Stomach (tissue), 9 donors: ENCODE data around the gene STKLD1. TPM values are rescaled to one million over a fixed set of nuclear protein-coding genes. Genes with fewer than 3 reads are reported as not detected.
A peak's percentile ranks its signal among the peaks of the same experiment; 100 is the strongest.

Source experiments
- DNase-seq, 2 donors: peaks; one replicate each; pipeline versions ENCODE4 v3.0.0 to v3.0.0-alpha.2; 2013 to 2019
- H3K27ac ChIP-seq, 5 donors: fragments of 200-600 bp in 4 of 5; sonication (generic) in 4 of 5; one replicate each; pipeline ENCODE4 v1.5.1; 2013 to 2019; ENCODE audit warnings: mild to moderate bottlenecking in 1 of 5, moderate library complexity in 1 of 5
- H3K27me3 ChIP-seq, 3 donors: fragments of 200-600 bp; sonication (generic); one replicate each; pipeline ENCODE4 v1.5.1; 2017 to 2019; ENCODE audit warnings: mixed run types in 1 of 3
- H3K36me3 ChIP-seq, 4 donors: fragments of 200-600 bp; sonication (generic); 1 replicate in 3 of 4; 2 replicates in 1 of 4; pipeline ENCODE4 v1.5.1; 2016 to 2019
- H3K4me1 ChIP-seq, 4 donors: fragments of 200-600 bp; sonication (generic); one replicate each; pipeline ENCODE4 v1.5.1; 2016 to 2019
- H3K4me3 ChIP-seq, 4 donors: fragments of 200-600 bp; sonication (generic) in 3 of 4; one replicate each; pipeline ENCODE4 v1.5.1; 2016 to 2019; ENCODE audit warnings: mild to moderate bottlenecking in 1 of 4
- H3K9me3 ChIP-seq, 4 donors: fragments of 200-600 bp; sonication (generic); one replicate each; pipeline ENCODE4 v1.5.1; 2016 to 2019
- EP300 ChIP-seq: sonication (generic); formaldehyde crosslinking; IDR thresholded peaks from one replicate; pipeline ENCODE4 v1.6.1; 2017; ENCODE audit warnings: antibody characterized with exemption
- POLR2A ChIP-seq, 4 donors: fragments of 450-650 bp; IDR thresholded peaks; one replicate each; pipeline ENCODE4 v1.6.1; 2016; ENCODE audit warnings: antibody characterized with exemption in 4 of 4, control low read depth in 2 of 4, mild to moderate bottlenecking in 1 of 4, moderate library complexity in 1 of 4
- POLR2AphosphoS5 ChIP-seq, 3 donors: sonication (generic); formaldehyde crosslinking; IDR thresholded peaks; one replicate each; pipeline ENCODE4 v1.6.1; 2016; ENCODE audit warnings: antibody characterized with exemption in 3 of 3
- WGBS, 5 donors: extraction: QIAGEN DNeasy Blood & Tissue Kit in 3 of 5; methylation state at CpG; one replicate each; pipeline versions ENCODE4 v1.1.5 to v1.1.7; 2013 to 2018; 5-methylcytosine and 5-hydroxymethylcytosine counted together
- intact Hi-C: fragments of 100-400 bp; cut with DNase I; formaldehyde crosslinking; loops from one replicate; pipeline ENCODE4 v1.15.1; 2023; ENCODE audit warnings: low total_unique reads
- polyA plus RNA-seq, 3 donors: library from polyadenylated mRNA; stranded (reverse); fragments of 200-250 nt; gene quantifications; one replicate each; pipeline ENCODE4 v1.2.3, GENCODE V29; 2013
- total RNA-seq, 5 donors: library from RNA; depleted of rRNA; stranded (reverse); fragments of >200 nt; gene quantifications; one replicate each; pipeline versions ENCODE4 v1.1.0 to v1.2.3, GENCODE V29; 2014 to 2016
- TF ChIP-seq, protein P1 (sequence below), 7 experiments: fragments of 450-650 bp in 4 of 7; fragments of 200-600 bp in 3 of 7; sonication (generic) in 3 of 7; IDR thresholded peaks; one replicate each; pipeline ENCODE4 v1.5.1; 2016 to 2019; ENCODE audit warnings: antibody characterized with exemption in 7 of 7, control low read depth in 2 of 7, mild to moderate bottlenecking in 1 of 7
- donor health status: healthy with polysubstance abuse.
- donor health status: Bipolar disorder and iron deficiency.
- donor health status: healthy.

The STKLD1 gene
- total and polyA plus RNA-seq, 8 donors, result 1.3 to 2.6 (median 1.9) TPM; not detected in 5

DNA sequence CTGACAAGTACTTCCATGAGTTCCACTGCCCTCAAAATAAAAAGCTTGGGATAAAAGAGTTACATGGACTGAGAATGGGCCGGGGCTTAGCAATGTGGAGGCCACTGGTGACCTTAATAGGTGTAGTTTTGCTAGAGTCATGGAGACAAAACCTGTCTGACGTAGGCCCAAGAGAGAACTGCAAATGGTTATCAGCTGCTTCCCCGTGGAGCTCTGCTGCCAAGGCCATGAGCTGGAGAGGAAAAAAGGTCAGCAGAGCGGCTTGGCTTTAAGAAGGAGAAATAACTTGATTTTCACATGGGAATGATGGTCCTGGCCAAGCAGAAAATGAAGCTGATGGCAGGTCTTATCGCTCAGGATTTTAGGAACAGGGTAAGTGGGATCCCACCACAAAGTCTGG, 36.5 kb upstream of the STKLD1 start:
- intact Hi-C loops, result no loop called here
- peaks cover 13 to 51% (median 21%) of the 10 kb centered on the region in 4 donors for H3K4me1 ChIP-seq
- H3K4me3 ChIP-seq, result no peak overlapping the region
- H3K27ac ChIP-seq, result peak overlapping the region in 1 of 5 donors; percentile 21
- H3K27me3 ChIP-seq, result no peaks in the 10 kb centered on the region
- no peaks in the 10 kb centered on the region for H3K9me3 ChIP-seq
- DNase-seq, result no peak
- 70 to 85% (median 72%) methylated on average over 5 of the region's 5 CpGs for WGBS, 5 donors
- no peak for TF ChIP-seq EP300
- TF ChIP-seq, protein P1, sequence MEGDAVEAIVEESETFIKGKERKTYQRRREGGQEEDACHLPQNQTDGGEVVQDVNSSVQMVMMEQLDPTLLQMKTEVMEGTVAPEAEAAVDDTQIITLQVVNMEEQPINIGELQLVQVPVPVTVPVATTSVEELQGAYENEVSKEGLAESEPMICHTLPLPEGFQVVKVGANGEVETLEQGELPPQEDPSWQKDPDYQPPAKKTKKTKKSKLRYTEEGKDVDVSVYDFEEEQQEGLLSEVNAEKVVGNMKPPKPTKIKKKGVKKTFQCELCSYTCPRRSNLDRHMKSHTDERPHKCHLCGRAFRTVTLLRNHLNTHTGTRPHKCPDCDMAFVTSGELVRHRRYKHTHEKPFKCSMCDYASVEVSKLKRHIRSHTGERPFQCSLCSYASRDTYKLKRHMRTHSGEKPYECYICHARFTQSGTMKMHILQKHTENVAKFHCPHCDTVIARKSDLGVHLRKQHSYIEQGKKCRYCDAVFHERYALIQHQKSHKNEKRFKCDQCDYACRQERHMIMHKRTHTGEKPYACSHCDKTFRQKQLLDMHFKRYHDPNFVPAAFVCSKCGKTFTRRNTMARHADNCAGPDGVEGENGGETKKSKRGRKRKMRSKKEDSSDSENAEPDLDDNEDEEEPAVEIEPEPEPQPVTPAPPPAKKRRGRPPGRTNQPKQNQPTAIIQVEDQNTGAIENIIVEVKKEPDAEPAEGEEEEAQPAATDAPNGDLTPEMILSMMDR (IDR thresholded peaks at IDR 0.05), result no peak
- TF ChIP-seq POLR2A (IDR thresholded peaks at IDR 0.05), result no peak
- TF ChIP-seq POLR2AphosphoS5 (IDR thresholded peaks at IDR 0.05), result no peak
- H3K36me3 ChIP-seq, result peaks cover 49 to 64% (median 58%) of the 10 kb centered on the region in 4 donors

DNA sequence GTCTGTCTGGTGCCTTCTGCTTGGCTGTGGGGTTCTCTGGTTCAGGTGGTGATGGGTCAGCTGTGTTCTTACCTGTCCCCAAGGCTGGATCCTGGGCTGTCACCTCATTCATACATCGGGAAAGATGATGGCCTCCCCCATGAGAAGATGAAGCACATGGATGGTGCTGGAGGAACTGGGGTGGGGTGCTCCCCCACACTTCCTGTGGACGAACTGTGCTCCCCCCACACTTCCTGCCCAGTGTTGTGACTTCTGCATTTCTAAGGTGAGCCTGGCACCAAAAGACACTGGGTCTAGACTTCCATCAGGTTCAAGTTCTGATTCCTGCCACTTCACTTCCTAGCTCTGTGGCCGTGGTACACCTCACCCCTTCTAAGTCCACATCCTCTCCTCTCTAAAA, 35.9 kb upstream of the STKLD1 start:
- peak overlapping the region in 1 of 4 donors; percentile 21 for H3K4me3 ChIP-seq
- peaks cover 53 to 70% (median 65%) of the 10 kb centered on the region in 4 donors for H3K36me3 ChIP-seq
- H3K4me1 ChIP-seq, result peaks cover 6 to 45% (median 15%) of the 10 kb centered on the region in 4 donors
- intact Hi-C loops, result no loop called here
- H3K9me3 ChIP-seq, result no peaks in the 10 kb centered on the region
- peak overlapping the region in 2 of 5 donors; percentile 21 to 39 for H3K27ac ChIP-seq
- DNase-seq, result no peak
- H3K27me3 ChIP-seq, result no peaks in the 10 kb centered on the region
- TF ChIP-seq POLR2AphosphoS5 (IDR thresholded peaks at IDR 0.05) (no peak), POLR2A (IDR thresholded peaks at IDR 0.05) (no peak), EP300 (no peak)
- TF ChIP-seq, protein P1 (IDR thresholded peaks at IDR 0.05), result no peak
- 59 to 86% (median 74%) methylated on average over 2 to 3 of the region's 3 CpGs for WGBS, 5 donors

DNA sequence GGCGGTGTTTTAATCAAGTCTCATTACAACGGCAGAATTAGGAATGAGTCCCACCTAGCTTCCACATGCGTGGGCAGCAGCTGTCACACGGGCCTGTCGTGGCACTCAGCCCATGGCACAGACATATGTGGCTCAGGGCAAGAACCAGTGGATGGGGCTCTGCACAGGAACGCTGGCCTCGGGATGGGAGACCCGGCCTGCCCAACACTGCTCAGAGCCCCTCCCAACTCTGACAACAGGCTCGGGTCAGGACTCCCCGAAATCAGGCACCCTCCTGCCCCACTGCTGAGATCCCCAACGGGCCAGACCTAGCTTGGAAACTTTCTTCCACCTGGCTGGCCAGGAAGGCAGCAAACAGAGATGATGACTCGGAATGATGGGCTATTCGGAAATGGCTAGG, 35.2 kb upstream of the STKLD1 start:
- Histone ChIP-seq H3K4me3 (peak overlapping the region in 1 of 4 donors; percentile 21), H3K9me3 (no peaks in the 10 kb centered on the region), H3K27me3 (no peaks in the 10 kb centered on the region), H3K27ac (peak overlapping the region in 2 of 5 donors; percentile 21 to 39), H3K36me3 (peaks cover 58 to 76% (median 71%) of the 10 kb centered on the region in 4 donors), H3K4me1 (peaks cover 5 to 46% (median 18%) of the 10 kb centered on the region in 4 donors)
- intact Hi-C loops, result no loop called here
- WGBS, 5 donors, result 86 to 91% (median 89%) methylated on average over 13 of the region's 13 CpGs
- TF ChIP-seq POLR2A (IDR thresholded peaks at IDR 0.05) (no peak), EP300 (no peak), POLR2AphosphoS5 (IDR thresholded peaks at IDR 0.05) (no peak)
- TF ChIP-seq, protein P1 (IDR thresholded peaks at IDR 0.05), result no peak
- DNase-seq, result no peak

DNA sequence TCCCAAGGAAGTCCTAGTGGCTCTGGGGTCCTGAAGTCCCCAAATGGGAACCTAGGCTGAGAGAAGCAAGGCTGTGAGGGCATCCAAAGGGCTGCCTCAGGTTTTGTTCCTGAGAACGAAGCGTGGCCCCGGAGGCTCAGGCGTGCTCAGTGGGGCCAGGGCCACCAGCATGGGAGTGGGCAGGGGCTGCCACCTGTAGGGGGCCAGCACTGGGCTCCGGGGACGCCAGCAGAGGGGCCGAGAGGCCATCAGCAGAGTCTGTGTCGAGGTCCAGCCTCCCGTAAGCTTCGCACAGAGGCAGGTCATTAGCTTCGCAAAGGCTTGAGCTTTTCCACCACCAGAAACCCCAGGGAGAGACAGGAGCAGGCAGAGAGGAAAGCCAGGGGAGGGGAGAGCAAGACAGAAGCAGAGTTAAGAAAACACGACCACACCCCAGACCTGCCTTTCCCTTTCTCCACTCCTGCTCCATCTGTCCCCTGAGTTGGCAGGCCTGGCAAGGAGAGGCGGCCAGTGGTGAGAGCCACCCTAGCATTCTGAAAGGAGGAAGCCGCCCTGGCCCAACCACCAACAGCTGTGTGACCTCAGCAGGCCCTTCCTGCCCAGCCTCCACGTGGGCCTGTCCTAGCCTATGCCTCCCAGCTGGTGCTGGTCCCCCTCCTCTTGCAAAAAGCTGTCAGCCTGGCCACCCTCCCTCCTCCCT, 34.6 kb upstream of the STKLD1 start:
- intact Hi-C loops, result no loop called here
- peaks cover 58 to 78% (median 72%) of the 10 kb centered on the region in 4 donors for H3K36me3 ChIP-seq
- no peaks in the 10 kb centered on the region for H3K27me3 ChIP-seq
- TF ChIP-seq POLR2A (IDR thresholded peaks at IDR 0.05), result no peak
- TF ChIP-seq, protein P1 (IDR thresholded peaks at IDR 0.05), result no peak
- H3K4me3 ChIP-seq, result peak overlapping the region in 1 of 4 donors; percentile 4
- peaks cover 9 to 48% (median 19%) of the 10 kb centered on the region in 4 donors for H3K4me1 ChIP-seq
- DNase-seq, result no peak
- H3K27ac ChIP-seq, result peak overlapping the region in 3 of 5 donors; percentile 20 to 39 (median 21)
- no peaks in the 10 kb centered on the region for H3K9me3 ChIP-seq
- 83 to 89% (median 84%) methylated on average over 13 to 15 of the region's 15 CpGs for WGBS, 5 donors
